Right lobe of liver (tissue), 6 donors: ENCODE results near the gene LCA5. TPM values are rescaled to one million over a fixed set of nuclear protein-coding genes. Genes with fewer than 3 reads are reported as not detected.
"Not testable (repeated sequence)": the region's sequence is repeated elsewhere in the genome, so short reads cannot be mapped to it uniquely, and the experiment has no call there.

Source experiments
- ATAC-seq, 4 donors: fragments of 200-7000 bp; cut with Tn5 transposase; one replicate each; pipeline ENCODE4 v1.9.1; 2020; ENCODE audit warnings: mild to moderate bottlenecking in 4 of 4, moderate library complexity in 4 of 4
- DNase-seq, 3 donors: peaks; one replicate each; pipeline ENCODE4 v3.0.0-alpha.2; 2020
- H3K27ac ChIP-seq, 3 donors: fragments of 200-600 bp; one replicate each; pipeline ENCODE4 v1.8.0; 2022
- H3K27me3 ChIP-seq, 2 donors: fragments of 200-600 bp; one replicate each; pipeline ENCODE4 v1.8.0; 2022
- H3K36me3 ChIP-seq, 4 donors: fragments of 200-600 bp; sonication (generic) in 1 of 4; one replicate each; pipeline versions ENCODE4 v1.5.1 to v1.8.0; 2017 to 2022; ENCODE audit warnings: control low read depth in 1 of 4
- H3K4me1 ChIP-seq, 4 donors: fragments of 200-600 bp; sonication (generic) in 1 of 4; one replicate each; pipeline versions ENCODE4 v1.5.1 to v1.8.0; 2017 to 2022; ENCODE audit warnings: control low read depth in 1 of 4
- H3K4me3 ChIP-seq, 3 donors: fragments of 200-600 bp; one replicate each; pipeline ENCODE4 v1.8.0; 2022
- H3K9me3 ChIP-seq, 4 donors: fragments of 200-600 bp; sonication (generic) in 1 of 4; one replicate each; pipeline versions ENCODE4 v1.5.1 to v1.8.0; 2017 to 2022; ENCODE audit warnings: control low read depth in 1 of 4
- CTCF ChIP-seq, 4 donors: fragments of 200-600 bp in 3 of 4; fragments of 450-650 bp in 1 of 4; IDR thresholded peaks; one replicate each; pipeline versions ENCODE4 v1.5.1 to v1.8.0; 2016 to 2022; ENCODE audit warnings: antibody characterized with exemption in 4 of 4, mild to moderate bottlenecking in 2 of 4
- POLR2A ChIP-seq: fragments of 450-650 bp; IDR thresholded peaks from one replicate; pipeline ENCODE4 v1.6.1; 2017; ENCODE audit warnings: antibody characterized with exemption, mild to moderate bottlenecking
- WGBS: methylation state at CpG from one replicate; pipeline ENCODE4 v1.1.6; 2018; ENCODE audit warnings: low coverage, low lambda C conversion rate; ENCODE audit not compliant: insufficient coverage; ENCODE audit errors: missing lambda C conversion rate; 5-methylcytosine and 5-hydroxymethylcytosine counted together
- intact Hi-C, 2 donors: fragments of 100-400 bp; cut with DNase I; formaldehyde crosslinking; loops; one replicate each; pipeline versions ENCODE4 v1.11.2 to v1.14.1; 2022
- long read RNA-seq: library from polyadenylated mRNA; unstranded; transcript quantifications from one replicate; pipeline ENCODE4 v2.0.0, GENCODE V29; 2019
- total RNA-seq, 6 experiments: library from RNA; depleted of rRNA in 2 of 6; stranded (reverse); fragments of >200 nt in 2 of 6; fragmentation: NEBNext Ultra II Directional in 3 of 6; extraction: Animal tissue kit (Norgen Biotek cat#: 25700) in 3 of 6; gene quantifications; one replicate each; pipeline versions ENCODE4 v1.1.0 to v1.2.4, GENCODE V29; 2016 to 2023
- donor health status: DM: no; HTN: yes; CAD: no.
- donor health status: DM: no; HTN: no; CAD: no.
- donor health status: DM: no; HTN: no; CAD: no.
- donor health status: DM: no; HTN: yes; CAD: no.
- donor health status: DM: no; HTN: yes; CAD: no.

LCA5 gene
- total RNA-seq: under 1 TPM; 0.26 to 0.74 (median 0.51) TPM
- long read RNA-seq: 0 reads

- TF ChIP-seq CTCF (IDR thresholded peaks at IDR 0.05) (no peak), POLR2A (no peak)
- Histone ChIP-seq H3K36me3 (no peaks in the 10 kb centered on the region), H3K4me1 (no peaks in the 10 kb centered on the region), H3K4me3 (peak within 1 kb of the TSS; percentile 74 to 78 (median 78)), H3K27ac (peak within 1 kb of the TSS; percentile 30 to 61 (median 48)), H3K9me3 (no peaks in the 10 kb centered on the region), H3K27me3 (no peaks in the 10 kb centered on the region)
- peak; percentile 91 to 93 (median 92) for DNase-seq
- peak; percentile 98 to 99 (median 99) for ATAC-seq
- intact Hi-C loops: no loop called here
- 1% methylated on average over 39 of the region's 56 CpGs for WGBS
Measured at GRCh38 chr6:79536954-79537747, at the start of gene LCA5. Gene LCA5, minus strand, starts transcription at chr6:79537430. Its CDS starts 18,536 bp downstream, at chr6:79518894.

- no peak for DNase-seq
- no peak for TF ChIP-seq POLR2A
- peak; percentile 42 to 56 (median 44) for TF ChIP-seq CTCF (IDR thresholded peaks at IDR 0.05)
Measured at GRCh38 chr6:79586548-79586947, 49.3 kb upstream of the LCA5 start.

GRCh38 chr6:79584332-79584731 is 47.1 kb upstream of the LCA5 start:
- intact Hi-C loops: no loop called here
- TF ChIP-seq POLR2A: no peak
- no peak for TF ChIP-seq CTCF (IDR thresholded peaks at IDR 0.05)
- Histone ChIP-seq H3K27me3 (no peaks in the 10 kb centered on the region), H3K4me3 (no peak overlapping the region), H3K9me3 (no peaks in the 10 kb centered on the region), H3K36me3 (no peaks in the 10 kb centered on the region), H3K4me1 (no peaks in the 10 kb centered on the region), H3K27ac (no peak overlapping the region)
- DNase-seq (no peak), ATAC-seq (no peak)
- WGBS: 75% methylated on average over 2 of the region's 2 CpGs

More at GRCh38 chr6:79586548-79586947, 49.3 kb upstream of the LCA5 start:
- Histone ChIP-seq H3K36me3 (no peaks in the 10 kb centered on the region), H3K27me3 (no peaks in the 10 kb centered on the region), H3K27ac (no peak overlapping the region), H3K9me3 (no peaks in the 10 kb centered on the region), H3K4me3 (no peak overlapping the region), H3K4me1 (no peaks in the 10 kb centered on the region)
- intact Hi-C loops: no loop called here
- ATAC-seq: peak; percentile 78 to 89 (median 88)

GRCh38 chr6:79577926-79578325 is 40.7 kb upstream of the LCA5 start:
- not testable (repeated sequence) for H3K9me3 ChIP-seq, H3K27ac ChIP-seq, H3K4me3 ChIP-seq, ATAC-seq, H3K4me1 ChIP-seq, DNase-seq, H3K27me3 ChIP-seq, H3K36me3 ChIP-seq
- WGBS: no CpG with 5 or more reads among the region's 6 CpGs
- intact Hi-C loops: loop anchor here in 1 of 2 donors (10.0 kb wide), 1 partner anchor 137 kb away; no protein-coding TSS in a partner anchor

- H3K4me3 ChIP-seq: no peak overlapping the region
- intact Hi-C loops: loop anchor here in 1 of 2 donors (10.0 kb wide), 1 partner anchor 140 kb away; no protein-coding TSS in a partner anchor
- WGBS: 88% methylated on average over 1 of the region's 1 CpG
- H3K27ac ChIP-seq: no peak overlapping the region
- no peaks in the 10 kb centered on the region for H3K27me3 ChIP-seq
- no peaks in the 10 kb centered on the region for H3K36me3 ChIP-seq
- H3K9me3 ChIP-seq: no peaks in the 10 kb centered on the region
- H3K4me1 ChIP-seq: peaks cover 0 to 6% (median 3%) of the 10 kb centered on the region in 4 donors
- DNase-seq (no peak), ATAC-seq (no peak)
- no peak for TF ChIP-seq CTCF (IDR thresholded peaks at IDR 0.05)
- TF ChIP-seq POLR2A: no peak
Measured at GRCh38 chr6:79574630-79575225, 37.5 kb upstream of the LCA5 start.
